ENCODE results near the gene WASF3. TPM values are rescaled to one million over a fixed set of nuclear protein-coding genes. Genes with fewer than 3 reads are reported as not detected.

WASF3 gene
- total RNA-seq, 4 donors from 2014 or later: 0.75 to 4.9 (median 2.3) TPM

- Histone ChIP-seq H3K27ac (no peak overlapping the region), H3K9me3 (peaks cover 2 to 3% of the 10 kb centered on the region in 2 donors), H3K4me3 (no peak overlapping the region), H3K27me3 (no peaks in the 10 kb centered on the region), H3K4me1 (no peaks in the 10 kb centered on the region), H3K36me3 (no peaks in the 10 kb centered on the region)
- TF ChIP-seq POLR2A (IDR thresholded peaks at IDR 0.05): no peak
- no peak for TF ChIP-seq CTCF (IDR thresholded peaks at IDR 0.05)
- no peak for TF ChIP-seq POLR2AphosphoS5 (IDR thresholded peaks at IDR 0.05)
- no peak for TF ChIP-seq EP300 (IDR thresholded peaks at IDR 0.05; ENCODE audit: low read depth)
- in situ Hi-C loops (cut with MboI; ENCODE audit: low pct_ligation_motif_present in 1 of 4, low pct_unique_long_range_greater_than_20kb in 1 of 4, low sequenced_read_pairs in 3 of 4) (no loop called here), intact Hi-C loops (cut with DNase I; ENCODE audit: low total_unique reads) (no loop called here)
- DNase-seq: no peak
- WGBS, 2 donors (ENCODE audit: low coverage in 1 of 2): 92% methylated on average over 1 of the region's 1 CpG; no CpG with 5 or more reads in 1 of the 2 donors
These were observed 22.1 kb downstream of the WASF3 start for GRCh38 chr13:26579580-26579979.

- TF ChIP-seq EP300 (IDR thresholded peaks at IDR 0.05; ENCODE audit: low read depth) (no peak), POLR2AphosphoS5 (IDR thresholded peaks at IDR 0.05) (no peak), POLR2A (IDR thresholded peaks at IDR 0.05) (no peak), CTCF (IDR thresholded peaks at IDR 0.05) (no peak)
- H3K27ac ChIP-seq: no peak overlapping the region
- no peak overlapping the region for H3K4me3 ChIP-seq
- intact Hi-C loops (cut with DNase I; ENCODE audit: low total_unique reads) (no loop called here), in situ Hi-C loops (cut with MboI; ENCODE audit: low pct_ligation_motif_present in 1 of 4, low pct_unique_long_range_greater_than_20kb in 1 of 4, low sequenced_read_pairs in 3 of 4) (no loop called here)
- no peaks in the 10 kb centered on the region for H3K4me1 ChIP-seq
- no peaks in the 10 kb centered on the region for H3K9me3 ChIP-seq
- no peaks in the 10 kb centered on the region for H3K27me3 ChIP-seq
- no peak for DNase-seq
- WGBS, 2 donors (ENCODE audit: low coverage in 1 of 2): 78 to 83% methylated on average over 1 to 2 of the region's 2 CpGs
- H3K36me3 ChIP-seq: no peaks in the 10 kb centered on the region
These were observed 26.2 kb downstream of the WASF3 start for GRCh38 chr13:26583662-26584061.

- no peaks in the 10 kb centered on the region for H3K9me3 ChIP-seq
- H3K27me3 ChIP-seq: no peaks in the 10 kb centered on the region
- intact Hi-C loops (cut with DNase I; ENCODE audit: low total_unique reads): no loop called here
- in situ Hi-C loops (cut with MboI; ENCODE audit: low pct_ligation_motif_present in 1 of 4, low pct_unique_long_range_greater_than_20kb in 1 of 4, low sequenced_read_pairs in 3 of 4): no loop called here
- no peak overlapping the region for H3K27ac ChIP-seq
- no peak overlapping the region for H3K4me3 ChIP-seq
- no peak for DNase-seq
- H3K36me3 ChIP-seq: no peaks in the 10 kb centered on the region
- WGBS, 2 donors (ENCODE audit: low coverage in 1 of 2): 61 to 69% methylated on average over 2 of the region's 2 CpGs
- TF ChIP-seq POLR2AphosphoS5 (IDR thresholded peaks at IDR 0.05): no peak
- TF ChIP-seq EP300 (IDR thresholded peaks at IDR 0.05; ENCODE audit: low read depth): no peak
- no peak for TF ChIP-seq POLR2A (IDR thresholded peaks at IDR 0.05)
- TF ChIP-seq CTCF (IDR thresholded peaks at IDR 0.05): no peak
- no peaks in the 10 kb centered on the region for H3K4me1 ChIP-seq
These were observed 27.2 kb downstream of the WASF3 start for GRCh38 chr13:26584713-26585112.

- no peak for DNase-seq
- no peak for TF ChIP-seq POLR2A (IDR thresholded peaks at IDR 0.05)
- TF ChIP-seq POLR2AphosphoS5 (IDR thresholded peaks at IDR 0.05): no peak
- no peak for TF ChIP-seq EP300 (IDR thresholded peaks at IDR 0.05; ENCODE audit: low read depth)
- no peak overlapping the region for H3K27ac ChIP-seq
- no peaks in the 10 kb centered on the region for H3K9me3 ChIP-seq
- H3K4me1 ChIP-seq: no peaks in the 10 kb centered on the region
- no peaks in the 10 kb centered on the region for H3K36me3 ChIP-seq
- H3K27me3 ChIP-seq: no peaks in the 10 kb centered on the region
- no peak overlapping the region for H3K4me3 ChIP-seq
- WGBS, 2 donors (ENCODE audit: low coverage in 1 of 2): 33 to 55% methylated on average over 1 of the region's 1 CpG
- intact Hi-C loops (cut with DNase I; ENCODE audit: low total_unique reads): no loop called here
- in situ Hi-C loops (cut with MboI; ENCODE audit: low pct_ligation_motif_present in 1 of 4, low pct_unique_long_range_greater_than_20kb in 1 of 4, low sequenced_read_pairs in 3 of 4): no loop called here
These were observed 27.7 kb downstream of the WASF3 start for GRCh38 chr13:26585136-26585535.

GRCh38 chr13:26587251-26587650 is 29.8 kb downstream of the WASF3 start:
- H3K27me3 ChIP-seq: peaks cover 3% of the 10 kb centered on the region
- H3K36me3 ChIP-seq: no peaks in the 10 kb centered on the region
- intact Hi-C loops (cut with DNase I; ENCODE audit: low total_unique reads): no loop called here
- no peak for DNase-seq
- no peaks in the 10 kb centered on the region for H3K9me3 ChIP-seq
- no peak overlapping the region for H3K27ac ChIP-seq
- in situ Hi-C loops (cut with MboI; ENCODE audit: low pct_ligation_motif_present in 1 of 4, low pct_unique_long_range_greater_than_20kb in 1 of 4, low sequenced_read_pairs in 3 of 4): no loop called here
- TF ChIP-seq POLR2A (IDR thresholded peaks at IDR 0.05) (no peak), CTCF (IDR thresholded peaks at IDR 0.05) (no peak), POLR2AphosphoS5 (IDR thresholded peaks at IDR 0.05) (no peak), EP300 (IDR thresholded peaks at IDR 0.05; ENCODE audit: low read depth) (no peak)
- H3K4me3 ChIP-seq: no peak overlapping the region
- H3K4me1 ChIP-seq: no peaks in the 10 kb centered on the region

Measured in transverse colon (tissue), 4 donors.